HepG2 (cell line): ENCODE measurements around the gene PADI1. TPM values are rescaled to one million over a fixed set of nuclear protein-coding genes. Genes with fewer than 3 reads are reported as not detected.

ENCODE experiments used
- ARID2 ChIP-seq: sonication (generic); formaldehyde crosslinking; IDR thresholded peaks from 2 replicates; pipeline ENCODE4 v1.8.1; 2022; ENCODE audit warnings: mild to moderate bottlenecking, missing genetic modification reagents, borderline replicate concordance
- HDAC1 ChIP-seq: sonication (generic); formaldehyde crosslinking; IDR thresholded peaks from 2 replicates; pipeline ENCODE4 v1.5.1; 2020; ENCODE audit warnings: mild to moderate bottlenecking, missing genetic modification reagents
- MXI1 ChIP-seq: IDR thresholded peaks from 3 replicates; pipeline ENCODE4 v1.6.1; 2012; ENCODE audit warnings: low read depth, low read length, inconsistent platforms, borderline replicate concordance
- POLR2AphosphoS5 ChIP-seq: IDR thresholded peaks from 2 replicates; pipeline ENCODE4 v1.6.1; 2012; ENCODE audit warnings: low read depth, low read length
- PRDM4 ChIP-seq: sonication (generic); formaldehyde crosslinking; IDR thresholded peaks from 2 replicates; pipeline ENCODE4 v1.9.0; 2021; ENCODE audit warnings: missing genetic modification reagents, borderline replicate concordance
- TP53 ChIP-seq: sonication (generic); formaldehyde crosslinking; conservative IDR thresholded peaks from 2 replicates; pipeline ENCODE4 v1.4.0; 2020; ENCODE audit warnings: missing genetic modification reagents
- WIZ ChIP-seq: sonication (generic); formaldehyde crosslinking; IDR thresholded peaks from 2 replicates; pipeline ENCODE4 v1.5.1; 2020; ENCODE audit warnings: mild to moderate bottlenecking, missing genetic modification reagents
- ZBTB33 ChIP-seq: sonication (generic); formaldehyde crosslinking; IDR thresholded peaks from 2 replicates; pipeline ENCODE4 v1.4.0; 2020; ENCODE audit warnings: missing genetic modification reagents
- ZNF775 ChIP-seq: sonication (generic); formaldehyde crosslinking; IDR thresholded peaks from 2 replicates; pipeline ENCODE4 v1.4.0; 2020; ENCODE audit warnings: missing genetic modification reagents, mild to moderate bottlenecking, moderate library complexity, borderline replicate concordance
- polyA plus RNA-seq, 8 experiments: library from polyadenylated mRNA; depleted of rRNA in 3 of 8; stranded (reverse) in 7 of 8; unstranded in 1 of 8; fragments of >200 nt; fragmentation: Illumina TruSeq in 4 of 8; extraction: Trizol in 4 of 8; gene quantifications; 2 replicates each; pipeline versions ENCODE4 v1.2.1 to v1.2.3, GENCODE V29; 2011 to 2016; ENCODE audit warnings: low read depth in 4 of 8, missing spikeins in 1 of 8, mixed read lengths in 1 of 8; ENCODE audit not compliant: insufficient read depth in 1 of 8
- total RNA-seq, 5 experiments: library from RNA; depleted of rRNA; stranded (reverse); fragments of >200 nt; fragmentation: Illumina TruSeq; extraction: Trizol; gene quantifications; 2 replicates each; pipeline ENCODE4 v1.2.3, GENCODE V29; 2016; ENCODE audit warnings: low read depth in 1 of 5
- TF ChIP-seq, protein P1 (sequence below): IDR thresholded peaks from 2 replicates; pipeline ENCODE4 v1.6.1; 2012; ENCODE audit warnings: low read depth, low read length, improper control_type of control experiment
- TF ChIP-seq, protein P2 (sequence below): sonication (generic); formaldehyde crosslinking; IDR thresholded peaks from 2 replicates; pipeline ENCODE4 v1.5.0; 2020; ENCODE audit warnings: mild to moderate bottlenecking, missing genetic modification reagents

PADI1 gene
- total and polyA plus RNA-seq, 2 of the 13 experiments (the other 11 are each of a cell fraction or from before 2014, with no cell fraction given): not detected

GRCh38 chr1:17258758-17259130 lies 53.8 kb downstream of the PADI1 start (continued):
- no peak for TF ChIP-seq POLR2AphosphoS5
- no peak for TF ChIP-seq WIZ (CRISPR knock-in tag)
- TF ChIP-seq PRDM4 (CRISPR knock-in tag): no peak
- TF ChIP-seq MXI1: no peak
- TF ChIP-seq, protein P1, sequence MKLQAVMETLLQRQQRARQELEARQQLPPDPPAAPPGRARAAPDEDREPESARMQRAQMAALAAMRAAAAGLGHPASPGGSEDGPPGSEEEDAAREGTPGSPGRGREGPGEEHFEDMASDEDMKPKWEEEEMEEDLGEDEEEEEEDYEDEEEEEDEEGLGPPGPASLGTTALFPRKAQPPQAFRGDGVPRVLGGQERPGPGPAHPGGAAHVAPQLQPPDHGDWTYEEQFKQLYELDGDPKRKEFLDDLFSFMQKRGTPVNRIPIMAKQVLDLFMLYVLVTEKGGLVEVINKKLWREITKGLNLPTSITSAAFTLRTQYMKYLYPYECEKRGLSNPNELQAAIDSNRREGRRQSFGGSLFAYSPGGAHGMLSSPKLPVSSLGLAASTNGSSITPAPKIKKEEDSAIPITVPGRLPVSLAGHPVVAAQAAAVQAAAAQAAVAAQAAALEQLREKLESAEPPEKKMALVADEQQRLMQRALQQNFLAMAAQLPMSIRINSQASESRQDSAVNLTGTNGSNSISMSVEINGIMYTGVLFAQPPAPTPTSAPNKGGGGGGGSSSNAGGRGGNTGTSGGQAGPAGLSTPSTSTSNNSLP: no peak
- no peak for TF ChIP-seq ZNF775 (CRISPR knock-in tag)
- no peak for TF ChIP-seq HDAC1 (CRISPR knock-in tag)
- no peak for TF ChIP-seq TP53
- no peak for TF ChIP-seq ARID2 (CRISPR knock-in tag)
- TF ChIP-seq, protein P2, sequence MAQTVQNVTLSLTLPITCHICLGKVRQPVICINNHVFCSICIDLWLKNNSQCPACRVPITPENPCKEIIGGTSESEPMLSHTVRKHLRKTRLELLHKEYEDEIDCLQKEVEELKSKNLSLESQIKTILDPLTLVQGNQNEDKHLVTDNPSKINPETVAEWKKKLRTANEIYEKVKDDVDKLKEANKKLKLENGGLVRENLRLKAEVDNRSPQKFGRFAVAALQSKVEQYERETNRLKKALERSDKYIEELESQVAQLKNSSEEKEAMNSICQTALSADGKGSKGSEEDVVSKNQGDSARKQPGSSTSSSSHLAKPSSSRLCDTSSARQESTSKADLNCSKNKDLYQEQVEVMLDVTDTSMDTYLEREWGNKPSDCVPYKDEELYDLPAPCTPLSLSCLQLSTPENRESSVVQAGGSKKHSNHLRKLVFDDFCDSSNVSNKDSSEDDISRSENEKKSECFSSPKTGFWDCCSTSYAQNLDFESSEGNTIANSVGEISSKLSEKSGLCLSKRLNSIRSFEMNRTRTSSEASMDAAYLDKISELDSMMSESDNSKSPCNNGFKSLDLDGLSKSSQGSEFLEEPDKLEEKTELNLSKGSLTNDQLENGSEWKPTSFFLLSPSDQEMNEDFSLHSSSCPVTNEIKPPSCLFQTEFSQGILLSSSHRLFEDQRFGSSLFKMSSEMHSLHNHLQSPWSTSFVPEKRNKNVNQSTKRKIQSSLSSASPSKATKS (CRISPR knock-in tag): no peak
- TF ChIP-seq ZBTB33 (CRISPR knock-in tag): no peak
